SU-DHL-6 (cell line): ENCODE results near the gene PGM1.

Source experiments
- CTCF ChIP-seq: fragments of 200-600 bp; sonication (generic); IDR thresholded peaks from one replicate; pipeline ENCODE4 v1.5.1; 2017; ENCODE audit warnings: antibody characterized with exemption, mild to moderate bottlenecking, low read length, moderate library complexity; ENCODE audit not compliant: insufficient read depth, poor library complexity, severe bottlenecking
- EZH2phosphoT487 ChIP-seq: fragments of 200-600 bp; sonication (generic), shearing (Covaris generic); conservative IDR thresholded peaks from 2 replicates; pipeline ENCODE4 v1.6.1; 2018; ENCODE audit warnings: mild to moderate bottlenecking, antibody characterized with exemption, low read length, moderate library complexity, mixed read lengths

GRCh38 chr1:63677497-63677896 is 84.3 kb downstream of the PGM1 start:
- TF ChIP-seq CTCF (no peak), EZH2phosphoT487 (no peak)
